Measurements from ENCODE around the gene SMO. TPM values are rescaled to one million over a fixed set of nuclear protein-coding genes. Genes with fewer than 3 reads are reported as not detected.

SMO gene
- total RNA-seq, 1 donor from 2014 or later = 46.0 TPM

- H2AFZ ChIP-seq (replicated peaks) = no peak overlapping the region
- H3K4me3 Mint-ChIP-seq = no peak overlapping the region
- H3K79me2 ChIP-seq (ENCODE audit: low read depth) = peaks cover 5% of the 10 kb centered on the region
- H3K9me3 ChIP-seq (ENCODE audit: low read depth) = no peaks in the 10 kb centered on the region
- no peak overlapping the region for H3K9ac ChIP-seq
- TF ChIP-seq EZH2phosphoT487 (IDR thresholded peaks at IDR 0.05) = no peak
- TF ChIP-seq EZH2 (IDR thresholded peaks at IDR 0.05) = no peak
- no peak for TF ChIP-seq CTCF (IDR thresholded peaks at IDR 0.05)
- peaks cover 9% of the 10 kb centered on the region for H3K36me3 Mint-ChIP-seq
- H3K4me2 ChIP-seq = no peak overlapping the region
- peaks cover 15% of the 10 kb centered on the region for H4K20me1 ChIP-seq (ENCODE audit: low read depth)
- peaks cover 1% of the 10 kb centered on the region for H3F3A ChIP-seq (ENCODE audit: low read depth)
- no peak for DNase-seq (ENCODE audit: low spot score)
- H3K36me3 ChIP-seq = no peaks in the 10 kb centered on the region
- no peaks in the 10 kb centered on the region for H3K27me3 ChIP-seq
- H3K27me3 Mint-ChIP-seq (ENCODE audit: insufficient read depth, low read depth) = peaks cover 8% of the 10 kb centered on the region
- no peak overlapping the region for H3K27ac ChIP-seq
- no peak overlapping the region for H3K27ac Mint-ChIP-seq
- peaks cover 10% of the 10 kb centered on the region for H3K4me1 ChIP-seq
- peaks cover 27% of the 10 kb centered on the region for H3K4me1 Mint-ChIP-seq
- peaks cover 5% of the 10 kb centered on the region for H3K9me3 Mint-ChIP-seq
- H3K4me3 ChIP-seq = no peak overlapping the region
Observed at GRCh38 chr7:129162732-129163131, 25.7 kb upstream of the SMO start.

- peaks cover 18% of the 10 kb centered on the region for H3K27me3 Mint-ChIP-seq (ENCODE audit: insufficient read depth, low read depth)
- Histone ChIP-seq H3K79me2 (ENCODE audit: low read depth) (no peaks in the 10 kb centered on the region), H4K20me1 (ENCODE audit: low read depth) (peaks cover 15% of the 10 kb centered on the region), H3F3A (ENCODE audit: low read depth) (peaks cover 14% of the 10 kb centered on the region), H3K36me3 (no peaks in the 10 kb centered on the region), H3K4me3 (no peak overlapping the region), H3K9me3 (ENCODE audit: low read depth) (no peaks in the 10 kb centered on the region), H3K27ac (no peak overlapping the region), H3K4me1 (peaks cover 18% of the 10 kb centered on the region), H3K4me2 (no peak overlapping the region), H2AFZ (replicated peaks) (no peak overlapping the region), H3K9ac (no peak overlapping the region), H3K27me3 (no peaks in the 10 kb centered on the region)
- peaks cover 9% of the 10 kb centered on the region for H3K36me3 Mint-ChIP-seq
- H3K27ac Mint-ChIP-seq = no peak overlapping the region
- H3K9me3 Mint-ChIP-seq = no peaks in the 10 kb centered on the region
- H3K4me3 Mint-ChIP-seq = no peak overlapping the region
- peaks cover 37% of the 10 kb centered on the region for H3K4me1 Mint-ChIP-seq
- TF ChIP-seq CTCF (IDR thresholded peaks at IDR 0.05) (peak; percentile 89), EZH2 (IDR thresholded peaks at IDR 0.05) (no peak), EZH2phosphoT487 (IDR thresholded peaks at IDR 0.05) (no peak)
- DNase-seq (ENCODE audit: low spot score) = peak; percentile 57
Observed at GRCh38 chr7:129163875-129164544, 24.4 kb upstream of the SMO start.

GRCh38 chr7:129166745-129167144, 21.7 kb upstream of the SMO start:
- Histone ChIP-seq H3K9ac (no peak overlapping the region), H3K4me3 (no peak overlapping the region), H4K20me1 (ENCODE audit: low read depth) (no peaks in the 10 kb centered on the region), H3K9me3 (ENCODE audit: low read depth) (no peaks in the 10 kb centered on the region), H3K4me1 (peaks cover 23% of the 10 kb centered on the region), H3K36me3 (no peaks in the 10 kb centered on the region), H3K27me3 (peaks cover 9% of the 10 kb centered on the region), H3K4me2 (no peak overlapping the region), H3K79me2 (ENCODE audit: low read depth) (no peaks in the 10 kb centered on the region), H3F3A (ENCODE audit: low read depth) (peaks cover 31% of the 10 kb centered on the region), H2AFZ (replicated peaks) (no peak overlapping the region), H3K27ac (no peak overlapping the region)
- no peaks in the 10 kb centered on the region for H3K9me3 Mint-ChIP-seq
- H3K4me3 Mint-ChIP-seq = no peak overlapping the region
- DNase-seq (ENCODE audit: low spot score) = no peak
- peaks cover 9% of the 10 kb centered on the region for H3K36me3 Mint-ChIP-seq
- peaks cover 28% of the 10 kb centered on the region for H3K27me3 Mint-ChIP-seq (ENCODE audit: insufficient read depth, low read depth)
- no peak overlapping the region for H3K27ac Mint-ChIP-seq
- TF ChIP-seq CTCF (IDR thresholded peaks at IDR 0.05) = no peak
- peaks cover 25% of the 10 kb centered on the region for H3K4me1 Mint-ChIP-seq

All from neural progenitor cell (in vitro differentiated cells).